ENCODE measurements around the gene ARL4A. TPM values are rescaled to one million over a fixed set of nuclear protein-coding genes. Genes with fewer than 3 reads are reported as not detected.

Gene ARL4A
- total and polyA plus RNA-seq, 2 donors (not counting 3 experiments of a cell fraction or from before 2014, with no cell fraction given) = 34.1 to 43.2 TPM

- no peak overlapping the region for H2AFZ ChIP-seq (ENCODE audit: low read depth, low read length)
- no peaks in the 10 kb centered on the region for H3K9me3 ChIP-seq (replicated peaks; ENCODE audit: control insufficient read depth, insufficient read depth, low read length)
- H3K36me3 ChIP-seq (ENCODE audit: control insufficient read depth in 2 of 2, extremely low read depth in 1 of 2, insufficient read depth in 2 of 2, low read length in 2 of 2) = no peaks in the 10 kb centered on the region
- no peak for TF ChIP-seq POLR2A (IDR thresholded peaks at IDR 0.05; ENCODE audit: low read depth, low read length)
- TF ChIP-seq GATA2 (IDR thresholded peaks at IDR 0.05; ENCODE audit: insufficient read depth, insufficient read length, low read depth, low read length) = no peak
- TF ChIP-seq EZH2 (IDR thresholded peaks at IDR 0.05; ENCODE audit: borderline replicate concordance, low read depth, low read length, severe bottlenecking) = no peak
- no peak for TF ChIP-seq MYC (IDR thresholded peaks at IDR 0.05; ENCODE audit: low read depth, low read length)
- TF ChIP-seq FOS (IDR thresholded peaks at IDR 0.05; ENCODE audit: borderline replicate concordance, insufficient read depth, low read length) = no peak
- TF ChIP-seq POLR2AphosphoS5 (IDR thresholded peaks at IDR 0.05; ENCODE audit: insufficient read depth, low read depth, low read length) = no peak
- no peak for TF ChIP-seq JUN (IDR thresholded peaks at IDR 0.05; ENCODE audit: borderline replicate concordance, insufficient read depth, insufficient read length, low read depth)
- TF ChIP-seq CTCF (IDR thresholded peaks at IDR 0.05; ENCODE audit: extremely low read depth in 1 of 2, insufficient read depth in 1 of 2, low read depth in 1 of 2, low read length in 2 of 2) = no peak
- TF ChIP-seq MAX (IDR thresholded peaks at IDR 0.05; ENCODE audit: insufficient read depth, insufficient read length) = no peak
- no TSS peak for BruUV-seq (replicated peaks)
- intact Hi-C loops (cut with micrococcal nuclease) (loop anchor here (5.0 kb wide), 1 partner anchor 223 kb away; no protein-coding TSS in a partner anchor), dilution Hi-C loops (cut with MboI; ENCODE audit: extremely low pct_ligation_motif_present, low sequenced_read_pairs) (no loop called here)
- no peak overlapping the region for H3K27ac ChIP-seq (ENCODE audit: insufficient read depth, low read depth, low read length)
- H3K4me1 ChIP-seq (ENCODE audit: control insufficient read depth, extremely low read depth, insufficient read depth, low read length) = peaks cover 18% of the 10 kb centered on the region
- peaks cover 44% of the 10 kb centered on the region for H3K79me2 ChIP-seq (ENCODE audit: control insufficient read depth, insufficient read depth, low read length)
- POLR2A ChIA-PET = interaction anchor here (0.7 to 3.0 kb wide), 4 partner anchors 39 to 530 kb away, joined by 4 to 23 read pairs (median 7); no protein-coding TSS in a partner anchor
- DNase-seq (ENCODE audit: low read depth, low spot score) (no peak), FAIRE-seq (no peak)
- CTCF ChIA-PET = interaction anchor here (0.7 to 12.2 kb wide), 6 partner anchors 26 to 573 kb away, joined by 3 to 219 read pairs (median 5); no protein-coding TSS in a partner anchor
- no peaks in the 10 kb centered on the region for H3K27me3 ChIP-seq (ENCODE audit: control insufficient read depth in 2 of 2, insufficient read depth in 2 of 2, low read length in 2 of 2)
- H3K9ac ChIP-seq (replicated peaks; ENCODE audit: extremely low read depth, insufficient read depth, low read length) = peak overlapping the region; percentile 12
- peaks cover 4% of the 10 kb centered on the region for H4K20me1 ChIP-seq (replicated peaks; ENCODE audit: control insufficient read depth, extremely low read depth, insufficient read depth, low read length)
- H3K4me2 ChIP-seq (ENCODE audit: insufficient read depth, low read length) = peak overlapping the region; percentile 92
- peak overlapping the region; percentile 9 to 93 (median 85) for H3K4me3 ChIP-seq (replicated peaks in 1 of 3; ENCODE audit: insufficient read depth in 1 of 3, low read depth in 1 of 3, low read length in 3 of 3)
- no peaks in the 10 kb centered on the region for H3K9me1 ChIP-seq (replicated peaks; ENCODE audit: control insufficient read depth, extremely low read depth, insufficient read depth, low read length)
These were observed 2.0 kb downstream of the ARL4A start for GRCh38 chr7:12689451-12689850.
